IMR-90 (cell line): Measurements from ENCODE around the gene GFM1.

Experiments
- BHLHE40 ChIP-seq: fragments of 150-350 bp; IDR thresholded peaks from 2 replicates; pipeline ENCODE4 v1.6.1; 2016; ENCODE audit warnings: mild to moderate bottlenecking, low read depth, low read length
- CEBPB ChIP-seq: IDR thresholded peaks from 2 replicates; pipeline ENCODE4 v1.6.1; 2012; ENCODE audit warnings: low read depth, low read length, improper control_type of control experiment
- CHD1 ChIP-seq: IDR thresholded peaks from 2 replicates; pipeline ENCODE4 v1.6.1; 2012; ENCODE audit warnings: low read depth, low read length, improper control_type of control experiment
- CTCF ChIP-seq: conservative IDR thresholded peaks from 2 replicates; pipeline ENCODE4 v1.5.1; 2012; ENCODE audit warnings: mild to moderate bottlenecking, low read depth, low read length, improper control_type of control experiment
- FOS ChIP-seq: fragments of 150-350 bp; IDR thresholded peaks from 2 replicates; pipeline ENCODE4 v1.6.1; 2016; ENCODE audit warnings: low read depth, low read length
- MAFK ChIP-seq: IDR thresholded peaks from 2 replicates; pipeline ENCODE4 v1.6.1; 2012; ENCODE audit warnings: low read depth, low read length, improper control_type of control experiment
- MXI1 ChIP-seq: IDR thresholded peaks from 2 replicates; pipeline ENCODE4 v1.6.1; 2012; ENCODE audit warnings: low read depth, mild to moderate bottlenecking, low read length, moderate library complexity, borderline replicate concordance
- NFE2L2 ChIP-seq: fragments of 150-350 bp; IDR thresholded peaks from 2 replicates; pipeline ENCODE4 v1.6.1; 2016; ENCODE audit warnings: low read depth, mild to moderate bottlenecking, low read length
- POLR2A ChIP-seq: IDR thresholded peaks from 2 replicates; pipeline ENCODE4 v1.6.1; 2012; ENCODE audit warnings: mild to moderate bottlenecking, low read depth, low read length
- RAD21 ChIP-seq: IDR thresholded peaks from 2 replicates; pipeline ENCODE4 v1.6.1; 2012; ENCODE audit warnings: low read length, improper control_type of control experiment
- RCOR1 ChIP-seq: IDR thresholded peaks from 2 replicates; pipeline ENCODE4 v1.6.1; 2012; ENCODE audit warnings: mild to moderate bottlenecking, low read length, improper control_type of control experiment; ENCODE audit not compliant: insufficient replicate concordance
- RFX5 ChIP-seq: IDR thresholded peaks from 2 replicates; pipeline ENCODE4 v1.8.0; 2012; ENCODE audit warnings: low read depth, mild to moderate bottlenecking, low read length, moderate library complexity
- SMC3 ChIP-seq: fragments of 150-350 bp; IDR thresholded peaks from 2 replicates; pipeline ENCODE4 v1.6.1; 2016; ENCODE audit warnings: low read depth, mild to moderate bottlenecking, antibody characterized with exemption, low read length, moderate library complexity
- USF2 ChIP-seq: fragments of 150-350 bp; IDR thresholded peaks from 2 replicates; pipeline ENCODE4 v1.6.1; 2017; ENCODE audit warnings: mild to moderate bottlenecking, antibody characterized with exemption, low read length, low read depth

- TF ChIP-seq CTCF (no peak), USF2 (no peak), RFX5 (no peak), RAD21 (no peak), POLR2A (no peak), SMC3 (no peak), MXI1 (no peak), FOS (no peak), RCOR1 (no peak), MAFK (no peak), CEBPB (no peak), CHD1 (no peak), NFE2L2 (no peak), BHLHE40 (no peak)
Measured at GRCh38 chr3:158739661-158740060, 95.3 kb downstream of the GFM1 start.
